Fibroblast of skin of back (primary cell): Measurements from ENCODE around the gene REXO1.
"Not testable (repeated sequence)": the region's sequence is repeated elsewhere in the genome, so short reads cannot be mapped to it uniquely, and the experiment has no call there.

ENCODE experiments used
- DNase-seq: peaks from one replicate; pipeline ENCODE4 v3.0.0-alpha.2; 2013

The REXO1 gene

GRCh38 chr19:1813192-1814182, 34.8 kb downstream of the REXO1 start:
- no peak for DNase-seq

GRCh38 chr19:1812426-1813191, 35.7 kb downstream of the REXO1 start:
- peak; percentile 95 for DNase-seq

- DNase-seq = no peak
Observed at GRCh38 chr19:1811942-1812425, 36.3 kb downstream of the REXO1 start, which contains the start of gene ATP8B3. TSS of gene ATP8B3 (minus strand) at chr19:1812276. CDS start at chr19:1811736, 540 bp downstream.

DNA sequence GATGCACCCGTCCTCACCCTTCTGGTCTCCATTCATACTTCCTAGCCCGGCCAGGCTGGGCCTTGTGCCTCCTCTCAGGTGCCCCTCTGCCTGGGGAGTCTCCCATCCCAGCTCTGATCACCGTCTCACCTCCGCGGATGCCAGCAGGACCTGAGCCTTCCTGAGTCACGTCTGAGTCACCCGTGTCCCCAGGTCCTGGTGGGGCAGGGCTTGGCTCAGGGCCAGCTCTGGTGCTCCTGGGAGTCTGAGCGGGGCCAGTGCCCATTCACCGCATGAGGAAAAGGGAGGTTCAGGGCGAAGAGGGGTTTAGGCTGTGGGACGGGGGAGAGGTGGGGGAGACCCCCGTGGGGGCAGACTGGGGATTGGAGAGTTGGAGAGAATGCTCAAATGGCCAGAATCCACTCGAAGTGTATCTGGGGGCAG, 36.8 kb downstream of the REXO1 start:
- DNase-seq = peak; percentile 70

DNA sequence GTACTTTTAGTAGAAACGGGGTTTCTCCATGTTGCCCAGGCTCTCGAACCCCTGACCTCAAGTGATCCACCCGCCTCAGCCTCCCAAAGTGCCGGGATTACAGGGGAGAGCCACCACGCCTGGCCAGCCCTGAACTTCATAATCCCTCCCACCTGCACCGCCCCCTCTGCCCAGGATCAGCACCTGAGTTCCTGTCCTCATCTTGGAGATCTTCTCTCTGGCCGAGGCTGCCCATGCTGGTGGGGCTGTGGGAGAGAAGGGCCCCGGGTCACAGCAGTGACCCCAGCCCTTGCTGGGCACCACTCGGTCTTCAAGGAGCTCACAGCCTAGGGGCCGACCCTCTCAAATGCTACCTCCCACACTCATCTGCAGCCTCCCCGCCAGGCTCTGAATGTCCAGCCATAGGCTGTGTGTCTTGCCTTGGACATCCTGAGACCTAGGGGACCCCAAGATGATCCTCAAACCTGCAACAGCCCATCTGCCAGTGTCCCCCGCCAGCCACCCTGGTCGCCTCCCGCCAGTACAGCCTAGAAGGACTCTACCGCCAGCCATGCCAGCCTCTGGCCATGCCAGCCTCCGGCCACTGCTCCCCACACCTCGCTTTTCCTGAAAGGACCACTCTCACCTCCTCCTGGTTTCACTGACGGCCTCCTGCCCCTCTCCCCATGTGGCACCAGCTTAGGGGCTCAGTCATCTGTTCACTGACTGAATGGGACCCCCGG, 37.7 kb downstream of the REXO1 start:
- no peak for DNase-seq

- no peak for DNase-seq
Observed at GRCh38 chr19:1809678-1810077, 38.6 kb downstream of the REXO1 start.

DNA sequence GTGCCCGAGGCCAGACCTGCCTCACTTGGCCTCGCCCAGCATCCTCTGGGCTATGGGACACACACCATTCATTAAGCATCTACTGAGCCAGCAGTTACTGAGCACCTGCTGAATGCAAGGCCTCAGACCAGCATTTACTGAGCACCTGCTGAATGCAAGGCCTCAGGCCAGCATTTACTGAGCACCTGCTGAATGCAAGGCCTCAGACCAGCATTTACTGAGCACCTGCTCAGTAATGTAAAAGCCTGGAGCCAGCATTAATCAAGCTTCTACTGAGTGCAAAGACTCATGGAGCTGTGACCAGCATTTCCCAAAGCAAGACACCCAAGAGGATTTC, 39.9 kb downstream of the REXO1 start:
- DNase-seq = no peak

DNA sequence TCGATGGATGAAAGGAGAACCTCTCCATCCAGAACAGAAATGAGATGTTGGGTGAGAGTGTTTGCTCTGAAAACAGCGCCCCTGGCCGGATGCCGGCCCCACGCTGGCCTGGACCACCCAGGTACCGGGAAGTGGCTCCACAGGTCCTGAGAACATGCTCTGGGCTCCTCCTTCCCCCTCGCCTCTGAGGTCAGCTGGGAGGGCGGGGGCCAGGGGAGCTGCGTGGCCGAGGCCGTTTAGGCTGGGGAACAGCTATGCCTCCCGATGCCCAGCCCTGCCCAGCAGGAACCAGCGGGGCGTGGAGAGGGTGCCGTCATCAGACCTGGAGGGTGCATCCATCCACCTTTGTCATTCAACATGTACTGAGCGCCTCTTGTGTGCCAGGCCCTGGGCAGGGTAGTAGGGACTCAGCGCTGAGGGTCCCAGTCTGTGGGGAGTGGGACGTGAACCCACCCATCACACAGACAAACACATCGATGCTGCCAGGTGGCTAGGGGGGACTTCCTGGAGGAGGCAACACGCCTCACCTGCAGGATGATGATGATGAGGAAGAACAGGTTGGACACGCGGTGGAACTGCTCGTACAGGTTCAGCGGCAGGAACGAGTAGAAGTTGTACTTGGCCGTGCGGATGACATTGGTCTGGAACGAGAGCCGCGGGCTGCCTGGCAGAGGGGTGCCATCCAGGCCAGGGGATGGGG, 40.4 kb downstream of the REXO1 start:
- DNase-seq = no peak

GRCh38 chr19:1807030-1807694, 41.1 kb downstream of the REXO1 start:
- no peak for DNase-seq

GRCh38 chr19:1806184-1807029, 41.9 kb downstream of the REXO1 start:
- DNase-seq = no peak

DNA sequence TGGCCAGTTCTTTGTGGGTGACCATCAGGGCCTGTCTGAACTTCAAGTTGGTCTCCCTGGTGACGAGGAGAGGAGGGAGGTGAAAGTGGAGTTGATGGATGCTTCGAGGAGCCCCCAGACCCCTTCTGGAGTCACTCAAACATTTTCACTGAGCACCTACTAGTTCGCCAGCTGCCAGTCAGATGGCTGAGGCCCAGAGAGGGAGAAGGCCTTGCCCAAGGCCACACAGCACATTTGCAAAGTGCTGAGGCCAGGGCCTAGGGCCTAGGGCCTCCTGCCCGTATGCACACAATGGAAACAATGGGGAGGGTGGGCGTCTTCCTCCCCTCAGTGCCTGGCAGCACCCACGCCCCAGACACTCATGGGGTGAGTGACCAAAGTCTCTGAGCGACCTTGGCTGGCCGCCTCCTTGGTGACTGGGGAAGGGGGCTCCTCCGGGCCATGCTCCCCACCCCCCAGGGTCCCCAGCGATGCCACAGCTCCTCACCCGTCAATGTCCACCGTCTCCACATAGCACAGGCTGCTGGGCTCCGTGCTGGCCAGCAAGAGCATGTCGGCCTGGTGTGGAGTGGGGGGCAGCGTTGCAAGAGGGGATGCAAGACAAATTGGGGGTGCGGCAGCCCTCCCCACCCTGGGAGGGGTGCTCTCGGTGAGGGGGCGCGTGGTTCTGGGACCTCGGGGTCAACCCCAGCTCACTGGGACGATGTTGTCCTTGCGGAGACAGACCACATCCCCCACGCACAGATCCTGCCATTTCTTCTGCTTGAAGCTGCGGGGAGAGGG, 42.7 kb downstream of the REXO1 start:
- no peak for DNase-seq

DNA sequence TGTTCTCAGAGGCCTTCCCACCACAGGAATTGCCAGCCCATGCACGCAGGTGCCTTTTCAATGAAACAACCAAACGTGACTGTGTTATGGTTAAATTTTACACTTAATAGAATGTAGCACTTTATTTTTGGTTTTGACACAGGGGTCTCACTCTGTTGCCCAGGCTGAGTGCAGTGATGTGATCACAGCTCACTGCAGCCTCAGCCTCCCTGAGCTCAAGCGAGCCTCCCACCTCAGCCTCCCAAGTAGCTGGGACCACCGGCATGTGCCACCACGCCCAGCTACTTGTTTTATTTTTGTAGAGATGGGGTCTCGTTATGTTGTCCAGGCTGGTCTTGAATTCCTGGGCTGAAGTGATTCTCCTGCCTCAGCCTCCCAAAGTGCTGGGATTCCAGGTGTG, 43.4 kb downstream of the REXO1 start:
- no peak for DNase-seq

GRCh38 chr19:1799695-1800342, 48.5 kb downstream of the REXO1 start:
- no peak for DNase-seq

DNA sequence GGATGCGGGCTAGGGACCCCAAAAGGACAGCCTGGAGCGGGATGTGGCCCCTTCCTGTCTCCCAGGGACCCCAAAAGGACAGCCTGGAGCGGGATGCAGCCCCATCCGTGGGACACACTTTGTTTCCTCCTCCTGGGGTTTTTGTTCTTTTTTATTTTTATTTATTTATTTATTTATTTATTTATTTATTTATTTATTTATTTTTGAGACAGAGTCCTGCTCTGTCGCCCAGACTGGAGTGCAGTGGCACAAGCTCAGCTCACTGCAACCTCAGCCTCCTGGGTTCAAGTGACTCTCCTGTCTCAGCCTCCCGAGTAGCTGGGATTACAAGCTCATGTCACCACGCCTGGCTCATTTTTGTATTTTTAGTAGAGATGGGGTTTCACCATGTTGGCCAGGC, 51.0 kb downstream of the REXO1 start:
- not testable (repeated sequence) for DNase-seq

DNA sequence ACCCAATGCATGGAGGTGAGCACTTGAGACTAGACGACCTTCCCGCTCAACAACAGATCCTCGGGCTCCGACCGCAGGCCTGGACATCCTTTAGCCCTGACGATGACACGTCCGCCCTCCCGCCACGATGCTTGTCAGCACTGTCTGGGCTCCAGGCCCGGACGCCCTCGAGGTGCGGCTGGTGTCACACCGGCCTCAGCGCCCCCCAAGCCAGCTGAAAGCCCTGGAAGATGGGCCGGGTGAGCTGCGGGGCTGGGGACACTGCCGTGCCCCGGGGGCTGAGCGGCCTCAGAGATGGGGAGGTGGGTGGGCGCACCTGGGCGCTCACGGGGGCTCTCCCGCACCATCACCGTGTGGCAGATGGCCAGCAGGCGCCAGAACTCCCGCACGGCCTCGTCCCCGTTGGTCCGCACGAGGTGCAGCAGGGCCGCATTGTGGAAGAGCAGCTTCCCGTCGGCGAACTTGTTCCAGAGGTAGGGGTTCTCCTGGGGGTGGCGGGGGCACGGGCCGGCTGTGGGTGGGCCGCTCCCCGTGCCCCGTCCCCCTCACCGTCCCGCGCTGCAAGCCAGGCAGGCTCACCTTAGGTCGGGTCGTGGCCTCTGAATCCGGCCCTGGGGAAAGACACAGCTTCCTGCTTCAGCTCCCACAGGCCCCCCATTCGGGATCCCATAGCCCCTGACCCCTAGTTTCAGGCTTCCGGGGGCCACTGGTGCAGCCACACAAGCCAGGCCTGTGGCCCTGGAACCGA, 51.7 kb downstream of the REXO1 start:
- no peak for DNase-seq

- no peak for DNase-seq
Observed at GRCh38 chr19:1794424-1795172, 53.7 kb downstream of the REXO1 start.

- no peak for DNase-seq
Observed at GRCh38 chr19:1791879-1792278, 56.4 kb downstream of the REXO1 start.
